Activated effector memory CD4-positive, alpha-beta T cell treated with Interleukin-2 at 50 U/mL for 16 hours (primary cell): Measurements from ENCODE around the gene STK33.

Source experiments
- DNase-seq: peaks from one replicate; pipeline ENCODE4 v3.0.0-alpha.2; 2020

Gene STK33

DNA sequence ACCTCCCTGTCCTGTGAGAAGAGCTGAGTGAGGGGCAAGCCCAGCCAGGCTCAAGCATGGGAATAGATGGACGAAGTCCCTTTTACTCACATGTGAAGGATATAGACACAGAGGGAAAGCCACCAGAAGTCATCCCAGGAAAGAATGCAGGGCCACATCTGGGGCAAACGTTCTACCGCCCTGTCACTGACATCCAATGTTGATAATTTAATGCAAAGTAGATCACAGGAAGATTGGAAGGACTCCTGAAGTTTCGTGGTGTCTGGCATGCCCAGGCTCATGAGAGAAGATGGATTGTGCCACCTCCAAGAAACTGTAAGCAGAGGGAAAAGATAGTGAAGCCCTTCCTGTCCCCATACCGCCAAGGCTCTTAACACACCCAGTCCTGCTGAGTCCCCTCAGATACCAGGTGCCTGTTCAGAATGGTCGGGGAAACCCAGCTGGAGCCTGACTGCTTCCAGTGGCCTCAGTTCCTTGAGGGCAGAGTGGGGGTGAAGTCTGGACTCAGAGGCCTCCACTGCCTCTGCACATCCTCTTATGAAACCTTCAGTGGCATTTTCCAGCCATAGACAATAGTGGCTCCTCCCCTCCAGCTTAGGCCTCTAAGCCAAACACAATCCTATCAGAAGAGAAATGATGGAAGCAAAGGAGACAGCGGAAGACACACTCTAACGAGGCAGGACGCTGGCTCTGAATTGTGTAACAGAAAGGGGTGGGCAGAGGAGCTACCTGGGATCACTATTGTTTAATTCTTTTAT is 7.5 kb upstream of the STK33 start:
- no peak for DNase-seq

GRCh38 chr11:8598506-8598905 is 4.5 kb upstream of the STK33 start:
- DNase-seq = no peak

- no peak for DNase-seq
Measured at GRCh38 chr11:8597182-8597581, 3.2 kb upstream of the STK33 start.

DNA sequence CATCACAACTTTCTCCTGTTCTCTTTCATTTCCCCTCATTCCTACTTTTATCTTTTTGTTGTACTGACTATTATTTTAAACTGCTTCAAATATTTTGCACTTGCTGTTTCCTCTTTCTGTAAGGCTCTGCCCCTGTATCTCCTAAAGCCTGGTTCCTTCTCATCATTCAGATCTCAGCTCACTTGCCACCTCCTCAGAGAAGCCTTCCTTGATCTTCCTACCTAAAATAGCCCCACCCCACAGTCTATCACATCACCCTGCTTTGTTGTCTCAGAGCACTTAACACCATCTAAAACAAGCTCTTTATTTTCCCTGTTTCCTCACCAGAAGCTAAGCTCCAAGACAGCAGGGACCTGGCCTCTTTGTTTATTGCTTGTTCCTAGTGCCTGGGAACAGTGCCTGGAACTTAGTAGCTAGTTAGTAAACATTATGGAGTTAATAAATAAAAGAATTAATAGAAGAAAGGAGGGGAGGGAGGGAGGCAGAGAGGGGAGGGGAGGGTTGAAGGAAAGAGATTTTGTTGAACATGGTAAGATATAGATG is 2.5 kb upstream of the STK33 start:
- no peak for DNase-seq

GRCh38 chr11:8593455-8593854 is 573 bp downstream of the STK33 start:
- no peak for DNase-seq

- no peak for DNase-seq
Measured at GRCh38 chr11:8587915-8588314, 6.1 kb downstream of the STK33 start.

DNA sequence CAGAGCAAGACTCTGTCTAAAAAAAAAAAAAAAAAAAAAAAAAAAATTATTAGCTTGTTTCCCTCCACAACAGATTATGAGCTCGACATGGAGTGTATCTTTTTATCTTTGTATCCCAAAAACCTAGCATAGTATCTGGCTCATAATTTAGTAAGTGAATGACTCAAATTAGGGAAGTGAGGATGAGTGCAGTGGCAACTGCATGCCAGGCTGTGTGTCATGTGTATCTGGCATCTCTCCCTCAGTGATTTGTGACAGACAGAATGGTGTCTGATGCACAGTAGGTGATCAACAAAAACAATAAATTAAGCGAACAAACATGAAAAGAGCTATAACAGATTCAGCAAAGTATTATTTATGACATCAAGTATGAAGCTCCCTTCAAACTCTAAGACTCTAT is 7.2 kb downstream of the STK33 start:
- DNase-seq = no peak

DNA sequence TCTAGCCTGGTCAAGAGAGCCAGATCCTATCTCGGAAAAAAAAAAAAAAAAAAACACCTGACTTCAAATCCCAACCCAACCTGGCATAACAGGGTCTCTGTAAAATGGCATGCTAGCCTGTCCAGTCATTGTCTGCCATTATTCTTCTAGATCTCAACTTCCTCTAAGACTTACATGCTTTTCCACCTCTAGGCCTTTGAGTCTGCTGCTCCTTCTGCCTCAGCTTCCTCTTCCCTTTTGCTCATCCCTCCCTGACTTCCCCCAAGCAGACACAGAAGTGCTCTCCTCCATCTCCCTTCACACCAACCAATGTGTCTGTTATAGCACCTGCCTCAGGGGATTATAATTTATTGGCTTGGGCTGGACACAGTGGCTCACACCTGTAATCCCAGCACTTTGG is 7.8 kb downstream of the STK33 start:
- no peak for DNase-seq

GRCh38 chr11:8584511-8584910 is 9.5 kb downstream of the STK33 start:
- DNase-seq = no peak

DNA sequence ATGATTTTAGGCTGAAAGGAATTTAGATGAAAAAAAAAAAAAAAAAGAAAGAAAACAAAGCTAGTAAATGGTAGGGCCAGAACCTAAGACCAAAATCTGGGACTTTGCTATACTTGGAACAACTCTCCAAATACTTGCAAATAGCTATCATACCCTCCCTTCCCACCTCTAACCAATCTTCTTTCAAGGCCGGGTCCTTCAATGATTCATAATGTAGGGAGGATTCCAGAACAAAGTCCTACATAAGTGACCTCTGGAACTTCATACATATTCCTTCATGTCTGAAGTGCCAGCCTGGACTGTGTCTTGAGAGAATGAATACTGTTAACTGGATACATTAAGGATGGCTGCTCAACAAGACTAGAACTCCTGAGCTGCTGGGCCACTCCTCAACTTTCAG is 9.9 kb downstream of the STK33 start:
- no peak for DNase-seq

GRCh38 chr11:8581300-8581699 is 12.7 kb downstream of the STK33 start:
- no peak for DNase-seq

DNA sequence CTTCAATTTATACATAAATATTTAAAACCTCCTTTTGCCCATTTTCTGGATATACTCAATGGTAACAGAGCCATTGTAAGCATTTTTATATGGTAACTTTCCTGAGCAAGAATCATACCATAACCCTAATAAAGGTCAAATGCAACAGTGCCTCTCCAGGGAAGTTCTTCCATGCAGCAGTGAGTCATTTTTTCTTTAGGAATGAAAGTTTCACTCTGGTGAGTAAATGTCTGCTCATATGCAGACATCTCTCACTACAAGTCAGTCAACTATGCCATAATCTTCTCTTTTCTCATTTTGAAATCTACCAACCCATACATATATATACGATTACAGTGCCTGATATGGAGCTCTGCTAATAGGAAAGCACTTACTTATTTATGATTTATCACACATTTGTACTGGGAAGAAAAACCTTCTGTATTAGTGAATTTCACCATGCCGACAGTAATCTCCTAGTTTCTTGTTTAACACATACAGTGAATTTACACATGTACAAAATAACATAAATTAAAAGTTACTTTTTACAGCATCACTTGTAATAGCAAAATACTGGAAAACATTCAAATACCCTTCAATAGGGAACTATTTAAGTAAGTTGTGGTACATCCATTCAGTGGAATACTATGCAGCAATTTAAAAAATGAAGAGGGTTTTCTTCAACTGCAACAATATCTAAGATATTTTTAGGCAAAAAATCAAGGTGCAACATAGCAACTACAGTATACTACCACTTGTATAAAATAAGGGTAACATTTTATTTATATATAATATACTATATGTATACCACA is 16.0 kb downstream of the STK33 start:
- DNase-seq = no peak

DNA sequence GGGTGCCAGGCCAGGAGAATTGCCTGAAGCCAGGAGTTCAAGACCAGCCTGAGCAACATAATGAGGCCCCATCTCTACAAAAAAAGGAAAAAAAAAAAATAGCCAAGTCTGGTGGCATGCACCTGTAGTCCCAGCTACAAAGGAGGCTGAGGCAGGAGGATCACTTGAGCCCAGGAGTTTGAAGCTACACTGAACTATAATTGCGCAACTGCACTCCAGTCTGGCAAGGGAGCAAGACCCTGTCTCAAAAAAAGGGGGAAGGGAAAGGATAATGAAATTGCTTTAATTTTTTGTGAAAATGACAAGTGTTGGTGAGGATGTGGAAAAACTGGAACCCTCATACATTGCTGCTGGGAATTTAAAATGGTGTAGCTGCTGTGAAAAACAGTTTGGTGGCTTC is 19.2 kb downstream of the STK33 start:
- DNase-seq = no peak

GRCh38 chr11:8573777-8574176 is 20.3 kb downstream of the STK33 start:
- no peak for DNase-seq

DNA sequence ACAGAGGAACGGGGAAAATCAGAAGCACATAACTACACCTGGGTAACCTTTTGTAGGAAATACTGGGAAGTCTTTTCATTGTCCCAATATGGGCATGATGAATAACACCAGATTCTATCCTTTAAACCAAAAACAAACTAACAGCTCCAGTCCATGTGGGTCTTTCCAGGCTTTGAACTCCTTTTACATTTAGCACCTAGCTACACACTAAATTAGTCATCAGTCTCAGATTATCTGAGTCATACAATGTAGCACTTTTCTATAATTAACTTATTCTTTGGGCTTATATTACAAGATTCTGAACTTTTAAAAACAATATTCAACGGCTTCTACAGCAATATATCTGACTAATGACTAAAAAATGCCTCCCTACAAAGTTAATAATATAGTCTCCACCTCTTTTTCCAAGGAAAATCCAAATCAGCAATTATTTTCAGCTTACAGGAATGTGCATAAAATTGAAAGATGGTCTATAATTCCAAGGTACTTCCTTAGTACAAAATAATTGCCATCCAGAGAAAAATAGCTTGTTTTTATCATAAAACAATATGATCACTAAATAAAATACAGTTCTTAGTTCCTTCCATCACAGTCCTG is 26.3 kb downstream of the STK33 start:
- no peak for DNase-seq

GRCh38 chr11:8566613-8567210 is 27.3 kb downstream of the STK33 start:
- no peak for DNase-seq

DNA sequence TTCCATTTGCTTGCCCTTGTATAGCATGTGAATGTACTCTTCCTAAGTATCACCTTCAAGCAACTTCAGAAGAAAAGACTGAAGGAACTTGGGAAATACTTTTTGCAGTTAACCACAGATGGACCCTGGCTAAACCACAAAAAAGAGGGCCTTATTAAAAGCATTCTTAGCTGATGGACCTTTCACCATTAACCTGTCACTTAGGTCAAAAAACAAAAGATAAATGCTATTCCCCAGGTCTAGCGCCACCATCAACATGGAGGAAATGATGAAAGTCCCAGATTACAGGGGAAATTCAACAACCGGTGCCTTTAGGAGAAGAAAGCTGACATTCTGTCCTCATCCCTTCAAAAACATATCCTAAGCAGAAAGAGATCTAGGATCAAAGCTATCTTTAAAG is 29.5 kb downstream of the STK33 start:
- no peak for DNase-seq

DNA sequence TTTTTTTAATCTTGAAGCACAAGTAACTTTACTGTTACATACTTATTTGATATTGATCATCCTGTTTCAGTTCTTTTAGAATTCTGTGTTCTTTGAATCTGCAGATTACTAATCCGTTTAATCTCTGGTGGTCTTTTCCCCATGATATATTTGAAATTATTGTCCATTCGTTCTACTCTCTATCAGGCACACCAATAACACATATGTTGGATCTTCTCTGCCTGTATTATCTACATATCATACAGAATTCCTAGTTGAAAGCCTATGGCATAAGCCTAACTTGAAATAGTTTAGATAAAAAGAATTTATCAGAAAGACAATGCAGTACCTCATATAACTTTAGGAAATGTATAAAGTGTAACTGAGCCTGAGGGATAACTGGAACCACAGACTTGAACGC is 32.6 kb downstream of the STK33 start:
- DNase-seq = no peak

- no peak for DNase-seq
Measured at GRCh38 chr11:8558436-8558835, 35.6 kb downstream of the STK33 start.

- no peak for DNase-seq
Measured at GRCh38 chr11:8545698-8546366, 48.2 kb downstream of the STK33 start.

DNA sequence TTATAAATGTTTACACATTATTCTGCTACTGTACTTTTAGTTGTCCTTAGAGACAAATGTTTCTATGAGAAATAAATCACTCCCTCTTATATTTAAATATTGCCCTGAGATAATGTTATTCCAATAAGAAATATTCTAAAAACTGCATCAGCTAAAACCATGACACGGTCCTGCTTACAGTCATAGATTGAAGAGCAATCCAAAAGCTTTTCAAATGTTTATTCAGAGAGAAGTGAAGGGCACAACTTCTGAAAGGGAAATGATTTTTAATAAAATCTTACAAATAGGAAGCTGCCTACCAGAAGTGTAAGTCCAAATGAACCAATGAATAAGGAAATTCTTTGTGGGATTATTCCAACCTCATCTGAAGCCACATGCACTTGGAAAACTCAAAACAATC is 49.2 kb downstream of the STK33 start:
- DNase-seq = no peak

DNA sequence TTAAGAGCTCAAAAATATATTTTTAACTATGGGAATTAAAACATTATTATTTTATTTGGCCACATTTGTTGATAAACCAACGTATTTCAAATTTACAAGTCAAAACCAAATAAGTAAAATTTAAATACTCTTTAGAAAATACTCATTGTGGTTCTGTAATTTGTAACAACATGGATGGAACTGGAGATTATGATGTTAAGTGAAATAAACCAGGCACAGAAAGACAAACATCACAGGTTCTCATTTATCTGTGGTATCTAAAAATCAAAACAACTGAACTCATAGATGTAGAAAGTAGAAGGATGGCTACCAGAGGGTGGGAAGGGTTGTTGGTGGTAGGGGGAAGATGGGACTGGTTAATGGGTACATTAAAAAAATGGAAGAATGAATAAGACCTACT is 50.8 kb downstream of the STK33 start:
- DNase-seq = no peak

DNA sequence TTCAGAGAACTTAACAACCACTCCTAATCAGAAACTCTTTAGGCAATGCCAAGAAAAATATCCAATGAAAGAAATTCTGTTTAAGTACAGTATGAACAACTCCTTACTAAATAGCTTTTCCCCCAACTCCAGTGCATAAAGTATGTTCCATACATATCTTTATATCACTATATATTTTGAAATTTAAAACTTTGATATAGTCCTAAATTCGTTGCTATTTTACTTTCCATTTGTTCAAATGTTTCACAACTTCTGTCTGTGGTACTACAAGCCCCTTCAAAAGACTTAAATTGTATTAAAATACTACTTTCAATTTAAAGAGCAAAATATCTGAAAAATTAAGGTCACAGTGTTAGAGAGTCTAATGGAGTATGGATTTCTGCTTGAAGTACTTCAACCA is 52.6 kb downstream of the STK33 start:
- DNase-seq = no peak
